ENCODE results near the gene SH2D3C. TPM values are rescaled to one million over a fixed set of nuclear protein-coding genes. Genes with fewer than 3 reads are reported as not detected.

SH2D3C gene
- total RNA-seq, 1 donor from 2014 or later: not detected

DNA sequence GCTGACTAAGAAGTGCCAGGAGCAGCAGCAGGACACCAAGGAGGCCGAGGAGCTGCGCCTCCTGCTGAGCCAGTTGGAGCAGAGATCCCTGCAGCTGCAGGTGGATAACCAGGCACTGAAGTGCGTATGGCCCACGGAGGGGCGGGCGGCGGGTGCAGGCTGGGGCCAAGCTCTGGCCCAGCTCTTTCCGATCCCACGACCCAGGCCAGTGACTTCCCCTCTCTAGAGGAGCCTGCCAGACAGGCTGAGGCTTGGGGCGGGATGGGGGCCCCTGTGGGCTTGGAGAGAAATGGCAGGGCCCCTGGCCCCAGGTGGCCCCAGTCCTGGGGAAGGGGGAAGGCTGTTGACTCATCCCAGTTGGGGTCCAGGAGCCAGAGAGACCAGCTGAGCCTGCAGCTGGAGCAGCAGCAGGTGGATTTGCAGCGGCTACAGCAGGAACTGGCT, 66.6 kb downstream of the SH2D3C start:
- Histone ChIP-seq H3K27me3 (ENCODE audit: control insufficient read depth, insufficient read depth, low read length) (no peaks in the 10 kb centered on the region), H3K36me3 (ENCODE audit: control insufficient read depth, insufficient read depth, low read length) (peaks cover 3% of the 10 kb centered on the region), H3K4me3 (ENCODE audit: low read depth, low read length) (no peak overlapping the region)
- no peak for FAIRE-seq
- DNase-seq (ENCODE audit: low read depth): no peak
- TF ChIP-seq CTCF (IDR thresholded peaks at IDR 0.05; ENCODE audit: insufficient read depth, low read length, severe bottlenecking): no peak

- DNase-seq (ENCODE audit: low read depth) (no peak), FAIRE-seq (no peak)
- H3K4me3 ChIP-seq (ENCODE audit: low read depth, low read length): no peak overlapping the region
- peaks cover 3% of the 10 kb centered on the region for H3K36me3 ChIP-seq (ENCODE audit: control insufficient read depth, insufficient read depth, low read length)
- H3K27me3 ChIP-seq (ENCODE audit: control insufficient read depth, insufficient read depth, low read length): no peaks in the 10 kb centered on the region
- no peak for TF ChIP-seq CTCF (IDR thresholded peaks at IDR 0.05; ENCODE audit: insufficient read depth, low read length, severe bottlenecking)
Observed at GRCh38 chr9:127711226-127711701, 67.2 kb downstream of the SH2D3C start.

GRCh38 chr9:127710204-127710783, 68.2 kb downstream of the SH2D3C start:
- DNase-seq (ENCODE audit: low read depth) (no peak), FAIRE-seq (no peak)
- H3K36me3 ChIP-seq (ENCODE audit: control insufficient read depth, insufficient read depth, low read length): peaks cover 3% of the 10 kb centered on the region
- H3K27me3 ChIP-seq (ENCODE audit: control insufficient read depth, insufficient read depth, low read length): no peaks in the 10 kb centered on the region
- TF ChIP-seq CTCF (IDR thresholded peaks at IDR 0.05; ENCODE audit: insufficient read depth, low read length, severe bottlenecking): no peak
- H3K4me3 ChIP-seq (ENCODE audit: low read depth, low read length): no peak overlapping the region

DNA sequence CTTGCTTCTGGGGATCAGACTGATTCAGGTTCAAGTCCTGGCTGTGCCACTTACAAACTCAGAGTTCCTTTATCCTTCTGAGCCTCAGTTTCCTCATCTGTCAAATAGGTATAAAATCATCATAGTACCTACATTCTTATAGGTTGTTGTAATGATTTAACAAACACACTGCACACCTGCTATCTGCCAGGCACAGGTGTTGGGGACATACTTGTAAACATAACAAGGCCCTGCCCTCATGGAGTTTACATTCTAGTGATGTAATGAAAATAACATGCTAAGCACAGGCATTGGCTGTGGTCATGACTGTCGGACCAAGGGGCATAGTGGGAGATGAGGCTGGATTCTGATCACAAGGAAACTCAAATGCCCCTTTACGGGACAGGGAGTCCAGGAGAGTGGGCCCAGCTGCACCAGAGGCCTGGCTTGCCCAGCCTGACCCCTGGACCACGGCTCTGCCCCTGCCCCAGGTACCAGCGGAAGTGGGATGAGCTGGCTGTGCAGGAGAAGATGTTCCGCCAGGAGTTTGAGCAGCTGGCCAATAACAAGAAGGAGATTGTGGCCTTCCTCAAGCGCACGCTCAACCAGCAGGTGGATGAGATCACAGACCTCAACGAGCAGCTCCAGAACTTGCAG, 69.4 kb downstream of the SH2D3C start:
- TF ChIP-seq CTCF (IDR thresholded peaks at IDR 0.05; ENCODE audit: insufficient read depth, low read length, severe bottlenecking): no peak
- DNase-seq (ENCODE audit: low read depth) (no peak), FAIRE-seq (no peak)
- Histone ChIP-seq H3K4me3 (ENCODE audit: low read depth, low read length) (no peak overlapping the region), H3K27me3 (ENCODE audit: control insufficient read depth, insufficient read depth, low read length) (no peaks in the 10 kb centered on the region), H3K36me3 (ENCODE audit: control insufficient read depth, insufficient read depth, low read length) (peaks cover 3% of the 10 kb centered on the region)

- Histone ChIP-seq H3K27me3 (ENCODE audit: control insufficient read depth, insufficient read depth, low read length) (no peaks in the 10 kb centered on the region), H3K4me3 (ENCODE audit: low read depth, low read length) (no peak overlapping the region), H3K36me3 (ENCODE audit: control insufficient read depth, insufficient read depth, low read length) (peaks cover 3% of the 10 kb centered on the region)
- FAIRE-seq: peak; percentile 18
- DNase-seq (ENCODE audit: low read depth): no peak
- peak; percentile 22 for TF ChIP-seq CTCF (IDR thresholded peaks at IDR 0.05; ENCODE audit: insufficient read depth, low read length, severe bottlenecking)
Observed at GRCh38 chr9:127707766-127708165, 70.7 kb downstream of the SH2D3C start.
